MCF 10A (cell line): ENCODE data around the gene FRMD4B. TPM values are rescaled to one million over a fixed set of nuclear protein-coding genes. Genes with fewer than 3 reads are reported as not detected.
A peak's percentile ranks its signal among the peaks of the same experiment; 100 is the strongest.

Source experiments
- BruUV-seq: library from RNA; stranded (reverse); fragments of 400-500 nt; replicated peaks from 2 replicates; lab custom pipeline; 2021; lab: Mats Ljungman, UMichigan
- CTCF ChIA-PET: fragments of 300-600 bp; sonication (Branson Sonifier 250); formaldehyde crosslinking; extraction: SDS; loops from one replicate; lab custom pipeline; 2021; ENCODE audit warnings: antibody characterized with exemption, inconsistent platforms; lab: Yijun Ruan, JAX
- POLR2A ChIA-PET: fragments of 300-600, 350-650 bp; sonication (Branson Sonifier 250); formaldehyde crosslinking; extraction: SDS; loops from one replicate; lab custom pipeline; 2020; ENCODE audit warnings: antibody characterized with exemption, inconsistent platforms; lab: Yijun Ruan, JAX
- DNase-seq: peaks from one replicate; pipeline ENCODE4 v3.0.0-alpha.2; 2018; ENCODE audit not compliant: unreplicated experiment
- H3K27ac Mint-ChIP-seq: one replicate; pipeline ENCODE4 v1.8.0; 2022; ENCODE audit warnings: mild to moderate bottlenecking, low read depth, mixed read lengths; ENCODE audit not compliant: unreplicated experiment
- H3K27me3 Mint-ChIP-seq: one replicate; pipeline ENCODE4 v1.8.0; 2022; ENCODE audit warnings: mixed read lengths; ENCODE audit not compliant: insufficient read depth, unreplicated experiment
- H3K36me3 Mint-ChIP-seq: one replicate; pipeline ENCODE4 v1.8.0; 2022; ENCODE audit warnings: mild to moderate bottlenecking, moderate library complexity, mixed read lengths; ENCODE audit not compliant: insufficient read depth, unreplicated experiment
- H3K4me1 Mint-ChIP-seq: one replicate; pipeline ENCODE4 v1.8.0; 2022; ENCODE audit warnings: mixed read lengths; ENCODE audit not compliant: insufficient read depth, unreplicated experiment
- H3K4me3 Mint-ChIP-seq: one replicate; pipeline ENCODE4 v1.8.0; 2022; ENCODE audit warnings: mild to moderate bottlenecking, moderate library complexity, mixed read lengths; ENCODE audit not compliant: unreplicated experiment
- H3K9me3 Mint-ChIP-seq: one replicate; pipeline ENCODE4 v1.8.0; 2022; ENCODE audit warnings: mixed read lengths; ENCODE audit not compliant: unreplicated experiment
- CTCF ChIP-seq: fragments of 200-600 bp; IDR thresholded peaks from one replicate; pipeline ENCODE4 v1.8.0; 2022; ENCODE audit warnings: antibody characterized with exemption, mild to moderate bottlenecking; ENCODE audit not compliant: unreplicated experiment
- intact Hi-C: fragments of 100-400 bp; cut with micrococcal nuclease; formaldehyde crosslinking; loops from 2 replicates; pipeline ENCODE4 v1.14.1; 2022
- total RNA-seq: library from RNA; stranded (reverse); gene quantifications from 2 replicates; pipeline ENCODE4 v1.2.3, GENCODE V29; 2022

The FRMD4B gene
- total RNA-seq, 1 experiment from 2014 or later, result 39.0 TPM

- Mint-ChIP-seq H3K27me3 (no peaks in the 10 kb centered on the region), H3K4me1 (peaks cover 12% of the 10 kb centered on the region), H3K27ac (peak overlapping the region; percentile 31), H3K9me3 (no peaks in the 10 kb centered on the region), H3K36me3 (peaks cover 6% of the 10 kb centered on the region), H3K4me3 (no peak overlapping the region)
- intact Hi-C loops, result no loop called here
- no TSS peak for BruUV-seq
- DNase-seq, result no peak
- ChIA-PET POLR2A (interaction anchor here (0.7 to 1.9 kb wide), 4 partner anchors 14 to 266 kb away, joined by 3 to 7 read pairs (median 4); no protein-coding TSS in a partner anchor), CTCF (interaction anchor here (0.6 to 8.9 kb wide), 19 partner anchors 11 to 526 kb away, joined by 3 to 122 read pairs (median 3); no protein-coding TSS in a partner anchor)
- TF ChIP-seq CTCF, result no peak
Observed at GRCh38 chr3:69423463-69424155, 37.7 kb upstream of the FRMD4B start.

GRCh38 chr3:69422751-69423150 lies 36.9 kb upstream of the FRMD4B start:
- no peak overlapping the region for H3K4me3 Mint-ChIP-seq
- intact Hi-C loops, result no loop called here
- peak; percentile 49 for DNase-seq
- ChIA-PET CTCF (interaction anchor here (0.6 to 8.9 kb wide), 16 partner anchors 10 to 527 kb away, joined by 3 to 122 read pairs (median 5); no protein-coding TSS in a partner anchor), POLR2A (interaction anchor here (0.6 to 1.5 kb wide), 4 partner anchors 13 to 435 kb away, joined by 3 to 7 read pairs (median 5); no protein-coding TSS in a partner anchor)
- TF ChIP-seq CTCF, result no peak
- peak overlapping the region; percentile 31 for H3K27ac Mint-ChIP-seq
- no TSS peak for BruUV-seq
- peaks cover 10% of the 10 kb centered on the region for H3K36me3 Mint-ChIP-seq
- H3K27me3 Mint-ChIP-seq, result no peaks in the 10 kb centered on the region
- H3K9me3 Mint-ChIP-seq, result no peaks in the 10 kb centered on the region
- H3K4me1 Mint-ChIP-seq, result peaks cover 13% of the 10 kb centered on the region

GRCh38 chr3:69420781-69421520 lies 35.1 kb upstream of the FRMD4B start:
- peaks cover 13% of the 10 kb centered on the region for H3K36me3 Mint-ChIP-seq
- BruUV-seq, result no TSS peak

More at GRCh38 chr3:69420781-69421520, 35.1 kb upstream of the FRMD4B start:
- Mint-ChIP-seq H3K4me1 (peaks cover 18% of the 10 kb centered on the region), H3K27me3 (no peaks in the 10 kb centered on the region), H3K27ac (peak overlapping the region; percentile 66), H3K4me3 (no peak overlapping the region), H3K9me3 (no peaks in the 10 kb centered on the region)
- ChIA-PET CTCF (interaction anchor here (0.5 to 8.9 kb wide), 4 partner anchors 8 to 224 kb away, joined by 3 to 122 read pairs (median 26); no protein-coding TSS in a partner anchor), POLR2A (interaction anchor here (0.6 to 1.0 kb wide), 2 partner anchors 120 to 127 kb away, joined by 3 to 4 read pairs; no protein-coding TSS in a partner anchor)
- peak; percentile 63 for DNase-seq
- TF ChIP-seq CTCF, result no peak
- intact Hi-C loops, result no loop called here
